Upper lobe of right lung (tissue), 1 donor: ENCODE data around the gene HCFC1R1. TPM values are rescaled to one million over a fixed set of nuclear protein-coding genes. Genes with fewer than 3 reads are reported as not detected.

ENCODE experiments used
- ATAC-seq: fragments of 200-7000 bp; cut with Tn5 transposase; one replicate; pipeline ENCODE4 v1.9.1; 2020; ENCODE audit warnings: mild to moderate bottlenecking, moderate library complexity
- DNase-seq: peaks from one replicate; pipeline ENCODE4 v3.0.0-alpha.2; 2020
- H3K27ac ChIP-seq: fragments of 200-600 bp; one replicate; pipeline ENCODE4 v1.8.0; 2022
- H3K27me3 ChIP-seq: fragments of 200-600 bp; one replicate; pipeline ENCODE4 v1.8.0; 2022; ENCODE audit warnings: mild to moderate bottlenecking
- H3K36me3 ChIP-seq: fragments of 200-600 bp; one replicate; pipeline ENCODE4 v1.8.0; 2022
- H3K4me1 ChIP-seq: fragments of 200-600 bp; one replicate; pipeline ENCODE4 v1.8.0; 2022
- H3K4me3 ChIP-seq: fragments of 200-600 bp; one replicate; pipeline ENCODE4 v1.8.0; 2022; ENCODE audit warnings: mild to moderate bottlenecking
- H3K9me3 ChIP-seq: fragments of 200-600 bp; one replicate; pipeline ENCODE4 v1.8.0; 2022
- intact Hi-C: fragments of 100-400 bp; cut with DNase I; formaldehyde crosslinking; loops from one replicate; pipeline ENCODE4 v1.11.0; 2022
- total RNA-seq: library from RNA; stranded (reverse); fragmentation: NEBNext Ultra II Directional; extraction: Animal tissue kit (Norgen Biotek cat#: 25700); gene quantifications from one replicate; pipeline ENCODE4 v1.2.1, GENCODE V29; 2021
- TF ChIP-seq, protein P1 (sequence below): fragments of 200-600 bp; IDR thresholded peaks from one replicate; pipeline ENCODE4 v1.8.0; 2022; ENCODE audit warnings: antibody characterized with exemption
- donor health status: DM: no; HTN: yes; CAD: no; lungs with severe emphysema.

HCFC1R1 gene
- total RNA-seq, 1 donor from 2014 or later = 55.7 TPM

DNA sequence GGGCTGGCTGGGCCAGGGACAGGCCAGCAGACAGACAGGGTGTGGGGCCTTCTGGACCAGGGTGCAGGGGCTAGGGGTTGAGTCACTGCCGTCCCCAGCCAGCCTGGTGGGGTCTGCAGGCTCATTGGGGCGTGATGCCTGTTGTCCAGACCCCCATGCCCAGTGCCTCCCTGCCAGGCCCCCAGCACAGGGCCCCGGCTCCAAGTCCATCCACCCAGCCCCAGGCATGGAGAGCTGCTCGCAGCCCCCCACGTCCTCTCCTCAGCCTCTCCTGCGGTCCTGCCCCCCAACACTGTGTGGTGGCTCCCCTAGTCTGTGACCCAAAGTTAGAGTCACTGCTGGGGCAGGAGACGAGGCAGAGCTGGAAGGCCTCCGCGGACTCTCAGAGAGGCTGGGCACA lies 36.5 kb downstream of the HCFC1R1 start:
- Histone ChIP-seq H3K36me3 (no peaks in the 10 kb centered on the region), H3K4me3 (no peak overlapping the region), H3K4me1 (peaks cover 10% of the 10 kb centered on the region), H3K27ac (no peak overlapping the region), H3K9me3 (no peaks in the 10 kb centered on the region), H3K27me3 (peaks cover 9% of the 10 kb centered on the region)
- intact Hi-C loops = no loop called here
- no peak for ATAC-seq
- DNase-seq = no peak
- TF ChIP-seq, protein P1, sequence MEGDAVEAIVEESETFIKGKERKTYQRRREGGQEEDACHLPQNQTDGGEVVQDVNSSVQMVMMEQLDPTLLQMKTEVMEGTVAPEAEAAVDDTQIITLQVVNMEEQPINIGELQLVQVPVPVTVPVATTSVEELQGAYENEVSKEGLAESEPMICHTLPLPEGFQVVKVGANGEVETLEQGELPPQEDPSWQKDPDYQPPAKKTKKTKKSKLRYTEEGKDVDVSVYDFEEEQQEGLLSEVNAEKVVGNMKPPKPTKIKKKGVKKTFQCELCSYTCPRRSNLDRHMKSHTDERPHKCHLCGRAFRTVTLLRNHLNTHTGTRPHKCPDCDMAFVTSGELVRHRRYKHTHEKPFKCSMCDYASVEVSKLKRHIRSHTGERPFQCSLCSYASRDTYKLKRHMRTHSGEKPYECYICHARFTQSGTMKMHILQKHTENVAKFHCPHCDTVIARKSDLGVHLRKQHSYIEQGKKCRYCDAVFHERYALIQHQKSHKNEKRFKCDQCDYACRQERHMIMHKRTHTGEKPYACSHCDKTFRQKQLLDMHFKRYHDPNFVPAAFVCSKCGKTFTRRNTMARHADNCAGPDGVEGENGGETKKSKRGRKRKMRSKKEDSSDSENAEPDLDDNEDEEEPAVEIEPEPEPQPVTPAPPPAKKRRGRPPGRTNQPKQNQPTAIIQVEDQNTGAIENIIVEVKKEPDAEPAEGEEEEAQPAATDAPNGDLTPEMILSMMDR = no peak

DNA sequence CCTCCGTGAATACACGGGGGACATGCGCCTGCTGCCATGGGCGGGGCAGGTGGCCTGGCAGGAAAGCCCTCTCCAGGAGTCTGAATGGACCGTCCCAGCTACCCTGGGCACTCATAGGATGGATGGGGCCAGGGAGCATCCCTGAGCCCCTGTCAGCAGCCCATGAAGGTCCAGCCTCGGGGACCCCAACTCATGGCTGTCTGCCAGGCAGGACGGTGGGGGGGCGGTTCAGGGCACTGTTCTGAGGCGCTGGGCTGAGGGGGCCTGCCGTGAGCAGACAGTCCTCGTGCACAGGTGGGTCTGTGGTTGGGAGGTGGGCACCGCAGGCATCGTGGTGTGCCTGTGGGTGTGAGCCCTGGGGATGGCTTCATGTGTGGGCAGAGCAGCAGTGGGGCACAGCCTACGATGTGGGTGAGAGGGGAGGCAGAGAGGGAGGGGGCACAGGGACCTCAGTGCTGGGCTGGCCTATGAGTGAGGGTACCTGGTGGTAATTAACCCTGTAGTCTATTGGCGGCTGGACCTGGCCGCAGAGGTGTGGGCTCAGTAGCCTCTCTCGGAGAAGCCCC lies 37.0 kb downstream of the HCFC1R1 start:
- Histone ChIP-seq H3K36me3 (no peaks in the 10 kb centered on the region), H3K27ac (no peak overlapping the region), H3K4me1 (peaks cover 10% of the 10 kb centered on the region), H3K27me3 (peaks cover 9% of the 10 kb centered on the region), H3K4me3 (no peak overlapping the region), H3K9me3 (no peaks in the 10 kb centered on the region)
- ATAC-seq (no peak), DNase-seq (no peak)
- intact Hi-C loops = no loop called here
- TF ChIP-seq, protein P1 = no peak

DNA sequence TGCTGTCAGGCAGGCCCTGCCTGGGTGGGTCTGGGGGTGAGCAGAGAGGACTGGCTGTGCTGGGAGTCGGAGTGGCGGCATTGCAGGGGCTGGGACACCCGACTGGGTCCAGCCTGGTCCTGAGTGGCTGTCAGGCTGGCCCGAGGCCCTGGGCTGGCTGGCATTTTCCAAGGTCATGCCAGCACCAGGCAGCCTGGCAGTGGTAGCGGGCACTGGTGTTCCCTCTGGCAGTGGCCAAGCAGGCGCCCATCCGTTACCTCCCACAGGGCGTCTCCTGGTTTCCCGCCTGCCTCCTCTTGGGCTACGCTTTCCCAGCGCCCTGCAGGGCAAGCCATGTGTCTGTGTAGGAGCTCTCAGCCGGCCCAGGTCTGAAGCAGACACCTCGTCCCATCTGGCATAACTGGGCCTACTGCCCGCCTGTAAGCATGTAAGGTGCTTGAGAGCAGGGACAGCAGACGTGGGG lies 37.8 kb downstream of the HCFC1R1 start:
- Histone ChIP-seq H3K27me3 (peaks cover 9% of the 10 kb centered on the region), H3K36me3 (no peaks in the 10 kb centered on the region), H3K9me3 (no peaks in the 10 kb centered on the region), H3K4me1 (peaks cover 13% of the 10 kb centered on the region), H3K27ac (no peak overlapping the region), H3K4me3 (no peak overlapping the region)
- ATAC-seq = no peak
- intact Hi-C loops = no loop called here
- TF ChIP-seq, protein P1 = no peak
- no peak for DNase-seq

DNA sequence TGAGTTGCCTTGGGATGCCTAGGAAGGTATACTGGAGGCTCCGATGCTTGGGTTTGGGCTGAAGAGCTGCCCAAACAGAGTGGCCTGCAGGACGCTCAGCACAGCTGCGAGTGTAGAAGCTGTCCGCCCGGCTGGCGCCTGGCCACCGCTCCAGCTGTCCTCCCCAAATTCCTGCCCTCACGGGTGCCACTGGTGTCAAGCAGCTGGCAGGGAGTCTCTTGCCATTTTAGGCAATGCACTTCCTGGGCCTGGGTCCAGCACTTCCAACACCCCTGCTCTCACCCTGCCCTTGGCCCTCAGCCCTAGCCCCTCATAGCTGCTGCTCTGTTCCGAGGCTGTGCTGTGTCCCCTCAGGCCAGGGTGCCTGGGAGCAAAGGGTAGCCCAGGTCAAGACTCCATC lies 38.3 kb downstream of the HCFC1R1 start:
- intact Hi-C loops = no loop called here
- H3K4me1 ChIP-seq = peaks cover 15% of the 10 kb centered on the region
- TF ChIP-seq, protein P1 = no peak
- H3K9me3 ChIP-seq = no peaks in the 10 kb centered on the region
- H3K27ac ChIP-seq = no peak overlapping the region
- DNase-seq (no peak), ATAC-seq (no peak)
- H3K36me3 ChIP-seq = no peaks in the 10 kb centered on the region
- no peak overlapping the region for H3K4me3 ChIP-seq
- peaks cover 9% of the 10 kb centered on the region for H3K27me3 ChIP-seq

DNA sequence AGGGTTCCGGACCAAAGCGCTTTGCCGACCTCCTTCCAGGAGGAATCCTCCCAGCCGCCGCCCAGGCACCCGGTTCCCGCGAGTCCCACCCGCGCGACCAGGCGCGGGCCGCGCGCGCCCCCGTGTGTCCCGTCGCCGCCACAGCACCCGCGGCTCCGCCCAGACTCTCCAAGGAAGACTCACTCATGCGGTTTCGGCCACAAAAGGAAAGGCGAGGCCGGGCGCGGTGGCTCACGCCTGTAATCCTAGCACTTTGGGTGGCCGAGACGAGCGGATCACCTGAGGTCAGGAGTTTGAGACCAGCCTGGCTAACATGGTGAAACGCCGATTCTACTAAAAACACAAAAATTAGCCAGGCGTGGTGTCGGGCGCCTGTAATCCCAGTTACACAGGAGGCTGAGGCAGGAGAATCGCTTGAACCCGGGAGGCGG lies 40.0 kb downstream of the HCFC1R1 start:
- Histone ChIP-seq H3K27me3 (no peaks in the 10 kb centered on the region), H3K4me3 (peak overlapping the region; percentile 16), H3K9me3 (no peaks in the 10 kb centered on the region), H3K4me1 (peaks cover 23% of the 10 kb centered on the region), H3K27ac (no peak overlapping the region), H3K36me3 (no peaks in the 10 kb centered on the region)
- DNase-seq (peak; percentile 90), ATAC-seq (peak; percentile 81)
- intact Hi-C loops = no loop called here
- TF ChIP-seq, protein P1 = peak; percentile 89

DNA sequence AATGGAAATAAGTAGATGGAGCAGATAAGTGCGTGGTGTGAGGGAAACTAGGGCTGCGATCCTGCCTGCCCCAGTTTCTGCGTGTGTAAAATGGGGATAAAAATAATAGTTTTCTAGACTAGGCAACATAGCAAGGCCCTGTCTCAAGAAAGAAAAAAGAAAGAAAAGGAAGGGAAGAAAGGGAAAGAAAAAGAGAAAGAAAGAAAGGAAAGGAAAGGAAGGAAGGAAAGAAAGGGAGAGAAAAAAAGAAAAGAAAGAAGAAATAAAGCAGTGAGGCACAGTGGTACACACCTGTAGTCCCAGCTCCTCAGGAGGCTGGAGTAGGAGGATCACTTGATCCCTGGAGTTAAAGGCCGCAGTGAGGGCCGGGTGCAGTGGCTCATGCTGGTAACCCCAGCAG lies 41.3 kb downstream of the HCFC1R1 start:
- TF ChIP-seq, protein P1 = no peak
- Histone ChIP-seq H3K4me1 (peaks cover 23% of the 10 kb centered on the region), H3K27ac (no peak overlapping the region), H3K4me3 (no peak overlapping the region), H3K27me3 (no peaks in the 10 kb centered on the region), H3K9me3 (no peaks in the 10 kb centered on the region), H3K36me3 (no peaks in the 10 kb centered on the region)
- no peak for ATAC-seq
- DNase-seq = no peak
- intact Hi-C loops = no loop called here
